HCEC 1CT (cell line): ENCODE results near the gene CTPS1.
A peak's percentile ranks its signal among the peaks of the same experiment; 100 is the strongest.

Experiments
- DNase-seq: peaks from one replicate; pipeline ENCODE4 v3.0.0-alpha.2; 2017

CTPS1 gene

GRCh38 chr1:40969445-40969844 lies 10.1 kb upstream of the CTPS1 start:
- no peak for DNase-seq

- no peak for DNase-seq
Measured at GRCh38 chr1:40971966-40972365, 7.5 kb upstream of the CTPS1 start.

- DNase-seq = no peak
Measured at GRCh38 chr1:40973912-40974311, 5.6 kb upstream of the CTPS1 start.

GRCh38 chr1:40974945-40975344 lies 4.6 kb upstream of the CTPS1 start:
- no peak for DNase-seq

GRCh38 chr1:40976952-40977690 lies 2.4 kb upstream of the CTPS1 start:
- DNase-seq = no peak

GRCh38 chr1:40977716-40978115 lies 1.8 kb upstream of the CTPS1 start:
- DNase-seq = no peak

- no peak for DNase-seq
Measured at GRCh38 chr1:40978886-40979240, 633 bp upstream of the CTPS1 start.

- no peak for DNase-seq
Measured at GRCh38 chr1:40980068-40980452, 564 bp downstream of the CTPS1 start.

- peak; percentile 43 for DNase-seq
Measured at GRCh38 chr1:40980453-40981121, 1.1 kb downstream of the CTPS1 start.

- DNase-seq = no peak
Measured at GRCh38 chr1:40981691-40982448, 2.4 kb downstream of the CTPS1 start.

GRCh38 chr1:40982721-40983120 lies 3.2 kb downstream of the CTPS1 start:
- no peak for DNase-seq

- DNase-seq = no peak
Measured at GRCh38 chr1:40983286-40983685, 3.8 kb downstream of the CTPS1 start.

GRCh38 chr1:40984066-40984465 lies 4.6 kb downstream of the CTPS1 start:
- DNase-seq = no peak

GRCh38 chr1:40984531-40984930 lies 5.0 kb downstream of the CTPS1 start:
- no peak for DNase-seq

- DNase-seq = no peak
Measured at GRCh38 chr1:40985161-40985560, 5.7 kb downstream of the CTPS1 start.

GRCh38 chr1:40985875-40986274 lies 6.4 kb downstream of the CTPS1 start:
- no peak for DNase-seq

- DNase-seq = no peak
Measured at GRCh38 chr1:40986328-40986783, 6.9 kb downstream of the CTPS1 start.

- DNase-seq = no peak
Measured at GRCh38 chr1:40986956-40987355, 7.5 kb downstream of the CTPS1 start.

GRCh38 chr1:40987439-40988276 lies 8.2 kb downstream of the CTPS1 start:
- DNase-seq = no peak

GRCh38 chr1:40988280-40988679 lies 8.8 kb downstream of the CTPS1 start:
- no peak for DNase-seq

- no peak for DNase-seq
Measured at GRCh38 chr1:40989066-40989465, 9.6 kb downstream of the CTPS1 start.

GRCh38 chr1:40997096-40997495 lies 17.6 kb downstream of the CTPS1 start:
- no peak for DNase-seq

GRCh38 chr1:40998668-40999067 lies 19.2 kb downstream of the CTPS1 start:
- no peak for DNase-seq
